Stimulated activated CD4-positive, alpha-beta T cell treated with anti-CD3 and anti-CD28 coated beads, TNF-alpha, amount 100 ng/mL, for 48 hours (primary cell): ENCODE results near the gene TSHZ2.
"Not testable (repeated sequence)": the region's sequence is repeated elsewhere in the genome, so short reads cannot be mapped to it uniquely, and the experiment has no call there.

Experiments
- DNase-seq, 3 donors: peaks; one replicate each; pipeline ENCODE4 v3.0.0-alpha.2; 2020; ENCODE audit warnings: low read depth in 3 of 3

Gene TSHZ2

DNA sequence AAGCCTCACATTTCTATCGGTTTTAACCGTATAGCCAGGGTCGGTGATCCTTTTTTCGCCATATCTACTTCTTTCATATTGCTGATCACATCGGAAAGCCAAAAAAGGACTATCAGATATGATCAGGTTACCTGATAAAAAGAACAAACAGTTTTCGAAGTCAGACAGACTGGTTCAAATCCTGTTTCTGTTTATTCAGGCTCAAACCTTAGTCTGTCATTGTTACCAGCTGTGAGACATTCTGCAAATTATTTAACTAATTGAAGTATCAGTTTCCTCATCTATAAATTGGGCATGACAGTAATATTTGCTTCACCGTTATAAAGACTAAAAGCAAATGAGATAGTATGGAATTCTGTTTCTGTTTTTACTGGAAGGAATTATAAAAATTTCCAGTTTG lies 111.3 kb downstream of the TSHZ2 start:
- no peak for DNase-seq

DNA sequence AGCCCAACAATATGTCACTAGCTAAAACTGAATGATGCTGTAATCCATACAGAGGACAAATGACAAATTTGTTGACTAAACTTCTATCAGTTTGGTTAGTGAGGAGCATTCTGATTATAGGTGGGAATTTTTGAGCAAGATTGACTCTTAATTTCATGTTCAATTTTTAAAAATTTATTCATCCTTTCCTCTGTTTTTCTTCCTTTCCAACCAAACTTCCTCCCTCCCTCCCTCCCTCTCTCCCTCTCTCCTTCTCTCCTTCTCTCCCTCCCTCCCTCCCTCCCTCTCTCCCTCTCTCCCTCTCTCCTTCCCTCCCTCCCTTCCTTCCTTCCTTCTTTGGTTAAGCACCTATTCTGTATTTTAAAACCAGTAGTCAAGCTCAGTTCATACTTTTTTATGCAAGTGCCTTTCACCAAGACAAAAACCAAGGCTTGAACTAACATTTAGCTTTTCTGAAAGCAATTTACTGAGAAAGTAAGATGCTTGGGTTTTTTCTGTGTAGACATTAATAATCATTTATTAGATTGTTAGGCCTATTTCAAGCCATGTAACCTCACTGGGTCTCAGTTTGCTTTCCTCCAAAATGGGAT lies 112.3 kb downstream of the TSHZ2 start:
- DNase-seq: no peak

DNA sequence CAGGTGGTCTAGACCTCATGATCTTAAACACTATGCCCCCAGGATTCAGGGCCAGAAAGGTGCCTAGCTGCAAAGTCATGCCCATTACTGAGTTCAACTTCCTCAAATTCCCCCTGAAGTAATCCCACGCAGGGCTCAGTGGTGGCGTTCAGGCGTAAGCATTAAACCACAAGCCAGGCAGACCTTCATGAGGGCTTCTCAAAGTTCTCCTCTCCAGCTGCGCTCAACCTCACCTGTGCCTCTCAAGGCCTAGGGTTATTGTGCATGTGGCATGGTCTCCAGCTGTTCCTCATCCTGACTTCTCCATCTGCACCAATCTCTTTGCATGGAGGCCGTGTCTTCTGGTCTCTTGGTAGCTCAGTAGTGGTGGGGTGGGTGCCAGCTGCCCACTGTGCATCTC lies 113.6 kb downstream of the TSHZ2 start:
- no peak for DNase-seq

DNA sequence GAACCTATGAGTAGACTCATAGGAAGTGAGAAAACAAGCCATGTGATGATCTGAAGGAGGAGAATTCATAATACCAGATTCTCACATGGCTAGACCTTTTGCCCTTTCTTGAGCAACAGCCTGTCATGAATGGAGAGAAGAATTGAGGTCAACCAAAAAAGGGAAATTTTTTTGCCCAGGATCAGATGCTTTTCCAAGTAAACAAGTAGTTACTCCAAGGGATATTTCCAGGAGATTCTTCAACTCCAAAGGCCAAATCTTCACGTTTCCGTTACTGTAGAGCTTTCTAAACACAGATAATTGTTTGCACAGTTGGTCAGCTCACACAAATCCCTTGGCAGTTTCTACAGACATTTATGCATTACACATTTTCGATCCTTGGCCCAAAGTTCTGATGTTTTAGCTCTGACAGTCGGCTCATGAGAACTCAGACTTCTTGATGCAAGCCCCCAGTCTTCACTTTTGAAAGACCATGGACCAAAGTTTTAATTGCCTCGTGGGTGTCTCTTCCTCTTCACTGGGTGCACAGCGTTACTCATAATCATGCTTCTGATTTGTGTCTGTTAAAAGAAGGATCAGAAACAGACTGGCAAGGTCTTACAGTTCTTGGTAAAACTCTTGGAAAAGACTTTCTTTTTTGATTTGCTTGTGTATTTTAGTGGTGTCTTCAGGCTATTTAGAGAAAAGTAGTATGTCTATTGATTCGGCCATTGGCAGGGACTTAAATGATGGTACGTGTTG lies 115.0 kb downstream of the TSHZ2 start:
- no peak for DNase-seq

DNA sequence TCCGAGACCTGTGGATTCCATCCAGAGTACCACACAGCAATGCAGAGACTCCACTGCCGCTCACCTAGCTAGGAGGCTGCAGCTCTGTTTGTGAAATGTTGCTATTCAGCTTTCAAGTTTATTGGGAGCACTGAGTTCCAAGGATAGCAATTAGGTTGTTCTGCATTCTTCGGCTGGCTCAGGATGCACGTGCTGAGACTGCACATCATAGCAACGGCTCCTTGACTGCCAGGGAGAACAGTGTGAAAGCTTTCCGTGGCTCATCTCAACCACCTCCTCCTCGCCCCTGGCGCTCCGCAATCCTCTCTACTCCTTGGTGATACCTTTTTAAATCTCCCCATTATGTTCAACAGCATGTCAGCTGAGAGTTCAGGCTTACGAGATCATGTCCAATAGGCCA lies 116.6 kb downstream of the TSHZ2 start:
- DNase-seq: no peak

DNA sequence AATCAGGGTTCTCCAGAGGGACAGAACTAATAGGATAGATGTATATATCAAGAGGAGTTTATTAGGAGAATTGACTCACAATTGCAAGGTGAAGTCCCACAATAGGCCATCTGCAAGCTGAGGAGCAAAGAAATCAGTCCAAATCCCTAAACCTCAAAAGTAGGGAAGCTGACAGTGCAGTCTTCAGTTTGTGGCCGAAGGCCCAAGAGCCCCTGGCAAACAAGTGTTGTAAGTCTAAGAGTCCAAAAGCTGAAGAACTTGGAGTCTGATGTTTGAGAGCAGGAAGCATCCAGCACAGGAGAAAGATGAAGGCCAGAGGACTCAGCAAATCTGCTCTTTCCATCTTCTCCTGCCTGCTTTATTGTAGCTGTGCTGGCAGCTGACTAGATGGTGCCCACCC lies 117.7 kb downstream of the TSHZ2 start:
- DNase-seq: not testable (repeated sequence)

DNA sequence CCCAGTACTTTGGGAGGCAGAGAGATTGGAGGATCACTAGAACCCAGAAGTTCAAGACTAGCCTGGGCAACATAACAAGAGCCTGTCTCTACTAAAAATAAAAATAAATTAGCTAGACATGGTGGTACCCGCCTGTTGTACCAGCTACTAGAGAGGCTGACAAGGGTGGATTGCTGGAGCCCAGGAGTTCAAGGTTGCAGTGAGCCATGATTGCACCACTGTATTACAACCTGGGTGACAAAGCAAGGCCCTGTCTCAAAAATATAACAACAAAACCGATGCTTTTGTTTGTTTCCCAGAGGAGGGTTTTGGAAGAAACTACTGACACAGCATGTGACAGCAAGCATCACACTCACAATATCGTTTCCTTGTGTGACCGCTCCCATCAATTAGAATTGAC lies 119.6 kb downstream of the TSHZ2 start:
- DNase-seq: no peak

DNA sequence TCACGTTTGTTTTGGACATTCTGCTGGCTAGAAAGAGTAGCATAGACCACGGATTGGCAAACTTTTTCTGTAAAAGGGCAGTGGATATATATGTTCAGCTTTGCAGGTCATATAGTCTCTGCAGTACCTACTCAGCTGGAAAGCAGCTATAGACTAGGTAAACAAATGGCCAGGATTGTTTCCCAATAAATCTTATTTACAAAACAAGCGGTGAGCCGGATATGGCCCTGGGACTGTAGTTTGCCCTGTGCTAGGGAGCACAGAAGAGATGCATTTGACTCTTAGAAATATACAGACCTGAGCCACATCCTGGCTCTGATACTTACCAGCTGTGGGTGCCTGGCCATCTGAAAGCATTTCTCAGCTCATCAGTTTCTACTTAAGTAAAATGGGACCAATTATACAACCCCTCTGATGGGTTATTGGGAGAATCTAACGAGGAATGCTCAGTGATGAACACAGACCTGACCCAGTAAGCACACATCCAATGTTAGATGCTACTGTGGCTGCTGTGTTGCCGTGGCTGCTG lies 120.7 kb downstream of the TSHZ2 start:
- no peak for DNase-seq

DNA sequence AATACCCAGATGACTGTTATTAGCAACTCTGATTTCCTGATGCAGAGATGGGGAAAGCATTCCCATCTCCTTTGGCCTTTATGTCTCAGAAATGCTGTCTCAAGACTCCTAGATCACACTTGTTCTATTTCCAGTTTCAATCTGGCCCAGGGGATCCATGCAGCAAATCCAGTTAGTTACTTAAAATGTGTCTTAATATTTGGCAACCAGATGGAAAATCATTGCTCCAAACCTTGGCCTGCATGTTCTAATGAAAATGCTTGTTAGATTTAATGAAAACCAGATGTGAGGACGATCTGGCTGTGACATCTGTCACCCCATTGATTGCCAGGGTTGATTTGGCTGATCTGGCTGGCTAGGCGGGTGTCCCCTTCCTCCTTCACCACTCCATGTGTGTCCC lies 125.2 kb downstream of the TSHZ2 start:
- no peak for DNase-seq

DNA sequence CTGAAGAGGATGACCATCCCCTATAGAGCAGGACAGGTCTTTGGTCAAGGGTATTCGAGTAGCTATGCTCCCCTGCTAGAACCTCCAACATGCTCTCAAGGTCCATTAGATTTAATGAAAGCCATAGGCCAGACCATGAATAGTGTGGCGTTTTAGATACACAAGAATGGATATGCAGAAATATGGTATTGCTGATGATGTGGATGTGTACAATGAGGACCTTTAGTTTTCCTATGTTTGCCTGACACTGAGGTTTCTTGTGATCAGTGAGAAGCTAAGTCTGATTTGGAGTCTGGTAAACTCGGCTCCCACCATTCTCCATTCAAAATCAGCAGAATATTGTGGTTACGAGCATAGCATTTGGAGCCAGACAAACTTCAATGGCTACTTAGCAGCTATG lies 125.6 kb downstream of the TSHZ2 start:
- no peak for DNase-seq

DNA sequence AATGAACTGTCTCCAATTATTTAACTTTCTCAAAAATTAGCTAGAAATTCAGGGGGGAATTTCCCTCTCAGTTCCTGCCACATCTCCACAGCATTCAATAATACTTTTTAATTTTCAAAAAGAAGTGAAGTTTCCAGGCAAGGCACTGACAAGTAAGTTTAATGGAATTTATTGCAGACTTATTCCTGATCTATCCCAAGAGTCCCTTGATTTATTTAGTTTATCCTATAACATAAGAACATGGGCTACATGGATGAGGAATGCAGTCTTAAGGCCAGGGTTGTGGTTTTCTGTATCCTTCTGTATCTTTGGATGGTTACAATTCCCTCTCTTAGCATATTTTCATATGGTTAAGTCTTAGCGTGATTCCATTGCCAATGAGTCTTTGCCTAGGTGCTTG lies 126.5 kb downstream of the TSHZ2 start:
- DNase-seq: no peak

DNA sequence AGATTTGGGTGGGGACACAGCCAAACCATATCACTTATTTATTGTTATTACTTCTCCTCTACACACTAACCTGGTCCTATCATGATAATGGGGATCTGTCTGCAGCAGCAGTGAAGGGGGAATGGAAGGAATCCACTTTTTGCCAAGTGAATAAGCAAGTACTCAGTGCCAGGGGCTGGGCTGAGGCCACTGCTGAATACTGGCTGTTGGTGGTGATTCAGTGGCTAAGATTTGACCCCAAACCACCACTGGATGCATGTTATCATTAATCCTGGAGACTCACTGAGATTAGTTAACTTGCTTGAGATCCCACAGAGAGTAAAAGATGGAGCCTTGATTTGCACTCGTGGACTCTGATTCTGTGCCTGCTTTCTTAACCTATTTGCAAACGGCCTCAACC lies 127.7 kb downstream of the TSHZ2 start:
- no peak for DNase-seq

DNA sequence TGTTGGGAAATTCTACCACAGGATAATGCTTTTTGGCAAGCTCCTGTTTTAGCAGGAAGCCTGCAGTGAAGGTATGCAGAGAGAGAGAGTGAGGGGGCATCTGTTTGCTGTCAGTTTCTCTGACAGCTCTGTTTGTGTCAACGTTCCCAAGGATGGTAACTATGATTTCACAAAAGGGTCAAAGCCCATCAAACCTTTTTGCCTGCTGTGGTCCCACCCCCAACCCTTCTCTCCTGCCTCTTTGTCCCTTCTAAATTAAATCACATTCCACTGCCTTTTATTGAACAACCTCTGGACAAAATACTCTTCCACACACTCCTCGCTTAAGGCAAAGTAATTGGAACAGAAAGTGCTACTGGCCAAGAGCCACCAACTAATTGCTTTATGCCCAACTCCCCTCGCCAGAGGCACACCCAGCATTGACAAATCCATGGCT lies 128.3 kb downstream of the TSHZ2 start:
- no peak for DNase-seq

DNA sequence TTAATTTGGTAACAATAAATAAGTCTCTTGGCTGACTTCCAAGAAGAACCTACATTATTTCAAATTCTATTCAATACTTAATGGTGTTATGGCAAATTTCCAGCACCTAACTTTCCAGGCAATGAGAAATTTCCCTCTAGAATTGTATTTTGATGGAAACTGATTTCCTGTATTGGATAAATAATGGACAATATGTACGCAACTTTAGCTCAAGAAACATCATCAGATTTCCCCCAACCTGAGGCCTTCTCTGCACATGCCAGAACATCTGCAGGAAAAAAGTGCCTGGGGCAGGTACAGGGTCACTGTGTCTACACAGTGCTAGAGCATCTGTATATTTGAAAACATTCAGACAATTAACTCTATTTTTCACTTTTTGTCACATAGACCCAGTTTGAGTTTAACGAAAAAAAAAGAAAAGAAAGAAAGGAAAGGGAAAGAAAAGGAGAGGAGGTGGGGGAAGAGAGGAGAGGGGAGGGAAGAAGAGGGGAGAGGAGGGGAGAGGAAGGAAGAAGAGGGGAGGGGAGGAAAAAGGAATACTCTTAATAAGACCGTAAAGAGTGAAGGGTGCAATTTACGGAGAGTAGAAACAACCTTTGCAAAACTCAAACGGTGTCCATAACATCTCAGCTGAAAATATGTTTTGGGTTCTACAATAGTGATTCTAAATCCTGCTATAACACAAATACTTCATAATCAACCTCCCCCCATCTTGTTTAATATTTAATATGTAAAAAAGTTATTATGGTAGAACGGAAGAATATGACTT lies 130.0 kb downstream of the TSHZ2 start:
- DNase-seq: no peak

DNA sequence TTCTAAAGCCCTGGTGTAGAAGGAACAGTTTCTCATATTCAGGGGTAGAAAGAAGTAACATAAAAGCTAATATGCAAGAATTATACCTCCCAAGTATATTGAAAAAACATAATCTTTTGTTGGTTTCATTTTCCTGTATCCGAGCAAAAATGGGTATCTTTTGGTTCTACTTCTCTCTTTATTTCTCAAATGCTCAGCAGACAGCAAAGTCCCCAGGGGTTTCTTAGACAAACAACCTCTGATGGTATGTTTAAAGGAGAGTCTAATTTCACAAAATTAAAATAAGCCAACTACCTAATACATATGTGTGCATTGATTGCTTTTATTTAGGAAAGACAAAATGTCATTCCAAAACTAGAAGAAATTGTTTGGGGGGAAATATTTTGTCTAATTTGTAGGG lies 131.0 kb downstream of the TSHZ2 start:
- no peak for DNase-seq

DNA sequence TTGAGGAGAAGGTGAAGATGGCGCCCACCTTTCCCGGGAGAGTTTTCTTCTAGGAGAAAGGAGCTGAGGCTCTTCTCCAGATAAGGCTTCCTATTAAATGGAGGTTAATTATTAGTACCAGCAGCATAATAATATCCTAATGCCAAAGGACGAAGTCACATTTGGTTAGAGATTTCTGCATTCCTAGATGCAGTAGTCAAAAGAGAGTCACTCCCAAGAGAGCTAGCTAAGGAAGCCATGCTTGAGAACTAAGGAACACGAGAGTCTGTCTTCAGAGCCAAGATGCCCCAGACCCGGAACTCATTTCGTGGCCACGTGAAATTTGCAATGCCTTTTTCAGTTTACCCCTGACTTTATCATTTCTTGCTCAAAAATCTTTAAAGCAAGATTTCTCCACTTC lies 132.7 kb downstream of the TSHZ2 start:
- no peak for DNase-seq

DNA sequence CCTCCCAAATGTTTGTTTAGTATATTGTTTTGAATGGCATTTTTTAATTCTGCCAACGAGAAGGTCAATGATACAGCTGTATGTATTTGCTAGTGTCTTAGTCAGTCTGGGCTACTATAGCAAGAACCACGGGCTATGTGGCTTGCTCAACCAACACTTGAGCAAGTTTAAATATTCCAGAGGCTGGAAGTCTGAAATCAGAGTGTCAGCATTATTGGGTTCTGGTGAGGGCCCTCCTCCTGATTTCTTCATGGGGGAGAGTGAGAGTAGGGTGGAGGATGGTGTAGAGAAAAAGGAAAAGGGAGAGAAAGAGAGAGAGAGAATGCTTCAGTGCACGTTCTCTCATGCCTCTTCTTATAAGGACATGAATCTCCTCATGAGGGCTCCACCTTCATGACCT lies 144.6 kb downstream of the TSHZ2 start:
- DNase-seq: no peak

DNA sequence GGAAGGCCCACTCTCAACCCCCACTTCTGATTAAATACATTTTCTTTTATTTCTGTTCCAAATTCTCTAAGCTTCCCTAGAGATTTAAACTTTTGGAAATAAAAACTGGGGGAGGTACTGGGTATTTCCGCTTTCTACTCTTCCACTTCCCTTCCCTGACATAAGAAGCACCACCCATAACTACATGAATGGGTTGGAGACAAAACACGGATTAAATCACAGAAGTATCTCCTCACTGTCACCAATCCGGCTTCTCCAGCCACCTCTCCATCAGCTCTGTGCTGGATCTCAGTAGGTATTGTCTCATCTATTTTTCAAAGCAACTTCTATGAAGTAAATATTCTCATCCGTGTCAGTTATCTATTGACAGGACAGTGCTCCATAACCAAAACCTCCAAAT lies 150.7 kb downstream of the TSHZ2 start:
- no peak for DNase-seq

DNA sequence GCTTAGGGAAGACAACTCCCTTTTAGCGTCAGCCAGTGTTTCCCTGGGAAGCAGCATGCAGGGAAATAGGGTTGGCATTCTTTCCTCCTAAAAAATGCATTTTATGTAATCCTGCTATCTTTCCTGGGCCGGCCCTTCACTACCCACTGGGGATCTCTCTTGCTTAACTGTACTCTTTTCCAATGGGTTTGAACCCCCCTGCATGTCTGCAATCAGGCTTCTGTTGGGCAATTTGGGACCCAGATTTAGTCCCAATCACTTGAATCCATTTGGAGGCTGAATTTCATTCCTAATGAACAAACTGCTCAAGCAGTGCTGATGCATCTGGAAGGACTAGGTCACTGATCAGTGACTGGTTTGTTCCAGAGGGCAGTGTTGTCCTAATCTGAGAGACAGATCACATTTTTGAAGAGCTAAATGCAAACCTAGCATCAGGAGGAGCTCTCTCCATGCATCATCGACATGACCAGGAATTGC lies 152.0 kb downstream of the TSHZ2 start:
- DNase-seq: no peak

DNA sequence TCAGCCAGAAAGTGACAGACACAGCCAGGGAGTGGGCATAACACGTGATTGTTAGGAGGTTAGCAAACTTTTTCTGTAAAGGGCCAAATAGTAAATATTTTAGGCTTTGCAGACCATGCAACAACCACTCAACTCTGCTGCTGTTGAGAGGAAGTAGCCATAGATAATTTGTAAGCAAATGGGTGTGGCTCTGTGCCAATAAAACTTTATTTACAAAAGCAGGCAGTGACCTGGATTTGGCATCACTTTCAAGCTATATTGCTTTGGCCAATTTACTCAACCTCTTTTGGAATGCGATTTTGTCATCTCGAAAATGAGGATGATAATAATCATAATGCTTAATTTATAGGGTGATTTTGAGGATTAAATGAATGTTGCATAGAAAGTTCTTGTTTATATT lies 152.6 kb downstream of the TSHZ2 start:
- no peak for DNase-seq

DNA sequence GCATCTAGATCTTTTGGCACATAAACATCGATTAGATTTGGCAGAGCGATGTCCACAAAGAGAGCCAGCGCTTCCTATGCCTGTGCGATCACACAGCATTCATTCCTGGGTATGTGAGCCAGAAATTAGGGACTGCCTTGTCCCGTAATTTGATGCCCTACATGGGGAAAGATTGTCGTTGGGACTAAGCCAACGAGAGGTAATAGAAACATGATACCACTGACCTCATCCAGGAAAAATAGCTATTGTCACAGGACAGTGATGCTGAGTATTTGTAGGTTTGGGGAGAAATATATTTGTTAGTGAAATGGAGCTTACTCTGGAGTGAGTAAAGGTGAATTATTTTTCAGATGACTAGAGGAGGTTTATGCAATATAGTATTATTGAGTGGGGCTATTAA lies 154.0 kb downstream of the TSHZ2 start:
- no peak for DNase-seq

DNA sequence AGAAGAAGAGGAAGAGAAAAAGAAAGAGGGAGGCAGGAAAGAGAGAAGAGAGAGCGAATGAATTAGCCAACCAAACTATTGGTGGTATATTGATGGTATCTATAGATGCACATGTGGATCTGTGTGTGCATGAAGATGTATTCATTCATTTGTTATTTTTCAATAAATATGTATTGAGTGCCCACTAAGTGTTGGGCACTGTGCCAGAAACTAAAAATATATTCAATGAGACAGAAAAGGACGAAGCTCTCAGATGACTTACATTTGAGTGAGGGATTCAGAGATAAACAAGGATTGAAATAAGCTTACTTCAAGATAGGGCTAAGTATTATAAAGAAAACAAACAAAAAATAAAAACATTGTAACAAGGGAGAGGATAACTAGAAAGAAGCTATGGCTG lies 154.9 kb downstream of the TSHZ2 start:
- DNase-seq: no peak

DNA sequence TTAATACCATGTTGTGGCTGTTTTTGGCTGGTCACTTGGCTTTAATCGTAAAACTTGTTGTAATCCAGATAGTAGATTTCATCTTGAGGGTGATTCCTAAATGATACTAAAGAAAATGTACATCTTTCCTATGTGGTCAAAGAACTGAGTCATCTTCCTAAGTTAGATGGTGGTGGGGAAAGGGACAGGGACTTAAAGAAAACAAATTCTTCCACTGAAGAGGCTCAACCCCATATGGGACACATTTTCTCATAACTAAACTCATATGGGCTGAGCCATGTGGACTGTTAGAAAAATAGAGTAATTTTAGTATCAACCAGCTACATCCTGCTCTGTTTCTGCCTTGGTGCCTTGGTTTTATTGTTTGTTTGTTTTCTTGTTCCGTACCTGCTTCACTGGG lies 155.8 kb downstream of the TSHZ2 start:
- DNase-seq: no peak
